GM19438 (cell line): ENCODE measurements around the gene OBSCN.
"Not testable (repeated sequence)": the region's sequence is repeated elsewhere in the genome, so short reads cannot be mapped to it uniquely, and the experiment has no call there.

Experiments used
- ATAC-seq: cut with Tn5 transposase; IDR thresholded peaks from one replicate; pipeline ENCODE4 v1.9.1; 2021; ENCODE audit warnings: low read depth; ENCODE audit not compliant: unreplicated experiment

The OBSCN gene

GRCh38 chr1:228169345-228169744 lies 38.5 kb upstream of the OBSCN start:
- no peak for ATAC-seq

GRCh38 chr1:228170666-228171065 lies 37.2 kb upstream of the OBSCN start:
- no peak for ATAC-seq

- ATAC-seq: no peak
Observed at GRCh38 chr1:228171221-228171891, 36.5 kb upstream of the OBSCN start.

- no peak for ATAC-seq
Observed at GRCh38 chr1:228172591-228173527, 35.0 kb upstream of the OBSCN start.

GRCh38 chr1:228173528-228174481 lies 34.0 kb upstream of the OBSCN start:
- ATAC-seq: not testable (repeated sequence)

- no peak for ATAC-seq
Observed at GRCh38 chr1:228174482-228175315, 33.1 kb upstream of the OBSCN start.

- no peak for ATAC-seq
Observed at GRCh38 chr1:228175316-228176023, 32.4 kb upstream of the OBSCN start.

- no peak for ATAC-seq
Observed at GRCh38 chr1:228176024-228176395, 31.8 kb upstream of the OBSCN start.

GRCh38 chr1:228176461-228177182 lies 31.2 kb upstream of the OBSCN start:
- ATAC-seq: no peak

- no peak for ATAC-seq
Observed at GRCh38 chr1:228177183-228177475, 30.7 kb upstream of the OBSCN start.

GRCh38 chr1:228177721-228178710 lies 29.8 kb upstream of the OBSCN start:
- no peak for ATAC-seq

- no peak for ATAC-seq
Observed at GRCh38 chr1:228178737-228179684, 28.8 kb upstream of the OBSCN start.

GRCh38 chr1:228180271-228180958 lies 27.4 kb upstream of the OBSCN start:
- ATAC-seq: no peak

GRCh38 chr1:228180959-228181644 lies 26.7 kb upstream of the OBSCN start:
- ATAC-seq: no peak

- ATAC-seq: no peak
Observed at GRCh38 chr1:228181645-228182034, 26.2 kb upstream of the OBSCN start.
